Measurements from ENCODE around the gene BFSP1. TPM values are rescaled to one million over a fixed set of nuclear protein-coding genes. Genes with fewer than 3 reads are reported as not detected.

The BFSP1 gene
- total and polyA plus RNA-seq, 2 experiments from 2014 or later = 2.7 to 4.9 TPM

DNA sequence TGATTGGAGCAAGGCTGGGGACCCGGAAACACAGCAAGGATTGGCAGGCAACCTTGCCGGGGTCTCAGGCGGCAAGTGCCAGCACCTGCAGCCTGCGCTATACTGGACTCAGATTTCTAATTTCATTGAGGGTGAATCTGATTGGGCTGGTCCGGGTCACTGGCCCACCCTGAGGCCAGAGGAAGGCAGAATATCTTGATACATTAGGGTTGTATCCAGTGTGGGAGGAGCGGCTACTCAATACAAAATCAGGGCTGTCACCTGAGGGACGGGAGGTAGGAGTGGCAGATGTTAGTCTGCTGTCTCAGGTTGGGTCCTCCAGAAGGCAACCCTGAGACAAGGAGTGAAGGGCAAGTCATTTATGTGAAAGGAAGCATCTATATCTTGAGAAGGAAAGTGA, 40.7 kb downstream of the BFSP1 start (continued):
- TF ChIP-seq, protein P1, sequence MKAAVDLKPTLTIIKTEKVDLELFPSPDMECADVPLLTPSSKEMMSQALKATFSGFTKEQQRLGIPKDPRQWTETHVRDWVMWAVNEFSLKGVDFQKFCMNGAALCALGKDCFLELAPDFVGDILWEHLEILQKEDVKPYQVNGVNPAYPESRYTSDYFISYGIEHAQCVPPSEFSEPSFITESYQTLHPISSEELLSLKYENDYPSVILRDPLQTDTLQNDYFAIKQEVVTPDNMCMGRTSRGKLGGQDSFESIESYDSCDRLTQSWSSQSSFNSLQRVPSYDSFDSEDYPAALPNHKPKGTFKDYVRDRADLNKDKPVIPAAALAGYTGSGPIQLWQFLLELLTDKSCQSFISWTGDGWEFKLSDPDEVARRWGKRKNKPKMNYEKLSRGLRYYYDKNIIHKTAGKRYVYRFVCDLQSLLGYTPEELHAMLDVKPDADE (IDR thresholded peaks at IDR 0.05) = no peak
- TF ChIP-seq CREB1 (CRISPR knock-in tag; IDR thresholded peaks at IDR 0.05; ENCODE audit: low read depth) (no peak), NANOG (IDR thresholded peaks at IDR 0.05; ENCODE audit: borderline replicate concordance) (no peak), ZNF462 (CRISPR knock-in tag; IDR thresholded peaks at IDR 0.05) (no peak), ZNF114 (CRISPR knock-in tag; IDR thresholded peaks at IDR 0.05) (no peak)

GRCh38 chr20:17488916-17489600, 42.1 kb downstream of the BFSP1 start:
- Mint-ChIP-seq H3K4me1 (no peaks in the 10 kb centered on the region), H3K4me3 (no peak overlapping the region), H3K36me3 (ENCODE audit: low read depth) (no peaks in the 10 kb centered on the region; the same call in 2 of the 3 replicates), H3K27me3 (ENCODE audit: insufficient read depth, low read depth, poor library complexity) (no peaks in the 10 kb centered on the region), H3K9me3 (no peaks in the 10 kb centered on the region), H3K27ac (no peak overlapping the region)
- Histone ChIP-seq H3F3A (replicated peaks; ENCODE audit: low read depth) (no peaks in the 10 kb centered on the region), H3K4me1 (ENCODE audit: insufficient read depth) (no peaks in the 10 kb centered on the region), H3K4me3 (no peak overlapping the region), H3K4me2 (no peak overlapping the region), H3K27me3 (ENCODE audit: insufficient read depth) (no peaks in the 10 kb centered on the region), H3K9me2 (ENCODE audit: insufficient read depth) (no peaks in the 10 kb centered on the region), H3K27ac (ENCODE audit: low read depth) (no peak overlapping the region), H3K79me2 (replicated peaks; ENCODE audit: insufficient read depth) (no peaks in the 10 kb centered on the region), H4K20me1 (replicated peaks; ENCODE audit: insufficient read depth) (no peaks in the 10 kb centered on the region), H3K36me3 (ENCODE audit: insufficient read depth) (no peaks in the 10 kb centered on the region), H2AFZ (no peak overlapping the region)
- DNase-seq (ENCODE audit: low spot score) = no peak
- no peak for ATAC-seq
- TF ChIP-seq ZNF114 (CRISPR knock-in tag; IDR thresholded peaks at IDR 0.05) (no peak), EZH2phosphoT487 (IDR thresholded peaks at IDR 0.05; ENCODE audit: unreplicated experiment) (no peak), ZNF331 (CRISPR knock-in tag; IDR thresholded peaks at IDR 0.05; ENCODE audit: low read depth) (no peak), CREB1 (CRISPR knock-in tag; IDR thresholded peaks at IDR 0.05; ENCODE audit: low read depth) (no peak), POLR2AphosphoS5 (IDR thresholded peaks at IDR 0.05; ENCODE audit: low read depth) (no peak), EZH2 (IDR thresholded peaks at IDR 0.05; ENCODE audit: low read depth, unreplicated experiment) (no peak), STAT1 (IDR thresholded peaks at IDR 0.05; ENCODE audit: unreplicated experiment) (no peak), JUNB (IDR thresholded peaks at IDR 0.05; ENCODE audit: unreplicated experiment) (no peak)
- TF ChIP-seq, protein P2, sequence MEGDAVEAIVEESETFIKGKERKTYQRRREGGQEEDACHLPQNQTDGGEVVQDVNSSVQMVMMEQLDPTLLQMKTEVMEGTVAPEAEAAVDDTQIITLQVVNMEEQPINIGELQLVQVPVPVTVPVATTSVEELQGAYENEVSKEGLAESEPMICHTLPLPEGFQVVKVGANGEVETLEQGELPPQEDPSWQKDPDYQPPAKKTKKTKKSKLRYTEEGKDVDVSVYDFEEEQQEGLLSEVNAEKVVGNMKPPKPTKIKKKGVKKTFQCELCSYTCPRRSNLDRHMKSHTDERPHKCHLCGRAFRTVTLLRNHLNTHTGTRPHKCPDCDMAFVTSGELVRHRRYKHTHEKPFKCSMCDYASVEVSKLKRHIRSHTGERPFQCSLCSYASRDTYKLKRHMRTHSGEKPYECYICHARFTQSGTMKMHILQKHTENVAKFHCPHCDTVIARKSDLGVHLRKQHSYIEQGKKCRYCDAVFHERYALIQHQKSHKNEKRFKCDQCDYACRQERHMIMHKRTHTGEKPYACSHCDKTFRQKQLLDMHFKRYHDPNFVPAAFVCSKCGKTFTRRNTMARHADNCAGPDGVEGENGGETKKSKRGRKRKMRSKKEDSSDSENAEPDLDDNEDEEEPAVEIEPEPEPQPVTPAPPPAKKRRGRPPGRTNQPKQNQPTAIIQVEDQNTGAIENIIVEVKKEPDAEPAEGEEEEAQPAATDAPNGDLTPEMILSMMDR (conservative IDR thresholded peaks at IDR 0.05; ENCODE audit: low read depth in 2 of 2) = no peak
- TF ChIP-seq, protein P3, sequence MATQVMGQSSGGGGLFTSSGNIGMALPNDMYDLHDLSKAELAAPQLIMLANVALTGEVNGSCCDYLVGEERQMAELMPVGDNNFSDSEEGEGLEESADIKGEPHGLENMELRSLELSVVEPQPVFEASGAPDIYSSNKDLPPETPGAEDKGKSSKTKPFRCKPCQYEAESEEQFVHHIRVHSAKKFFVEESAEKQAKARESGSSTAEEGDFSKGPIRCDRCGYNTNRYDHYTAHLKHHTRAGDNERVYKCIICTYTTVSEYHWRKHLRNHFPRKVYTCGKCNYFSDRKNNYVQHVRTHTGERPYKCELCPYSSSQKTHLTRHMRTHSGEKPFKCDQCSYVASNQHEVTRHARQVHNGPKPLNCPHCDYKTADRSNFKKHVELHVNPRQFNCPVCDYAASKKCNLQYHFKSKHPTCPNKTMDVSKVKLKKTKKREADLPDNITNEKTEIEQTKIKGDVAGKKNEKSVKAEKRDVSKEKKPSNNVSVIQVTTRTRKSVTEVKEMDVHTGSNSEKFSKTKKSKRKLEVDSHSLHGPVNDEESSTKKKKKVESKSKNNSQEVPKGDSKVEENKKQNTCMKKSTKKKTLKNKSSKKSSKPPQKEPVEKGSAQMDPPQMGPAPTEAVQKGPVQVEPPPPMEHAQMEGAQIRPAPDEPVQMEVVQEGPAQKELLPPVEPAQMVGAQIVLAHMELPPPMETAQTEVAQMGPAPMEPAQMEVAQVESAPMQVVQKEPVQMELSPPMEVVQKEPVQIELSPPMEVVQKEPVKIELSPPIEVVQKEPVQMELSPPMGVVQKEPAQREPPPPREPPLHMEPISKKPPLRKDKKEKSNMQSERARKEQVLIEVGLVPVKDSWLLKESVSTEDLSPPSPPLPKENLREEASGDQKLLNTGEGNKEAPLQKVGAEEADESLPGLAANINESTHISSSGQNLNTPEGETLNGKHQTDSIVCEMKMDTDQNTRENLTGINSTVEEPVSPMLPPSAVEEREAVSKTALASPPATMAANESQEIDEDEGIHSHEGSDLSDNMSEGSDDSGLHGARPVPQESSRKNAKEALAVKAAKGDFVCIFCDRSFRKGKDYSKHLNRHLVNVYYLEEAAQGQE (IDR thresholded peaks at IDR 0.05; ENCODE audit: unreplicated experiment) = no peak
